Body of pancreas (tissue), 4 donors: ENCODE data around the gene NECTIN4. TPM values are rescaled to one million over a fixed set of nuclear protein-coding genes. Genes with fewer than 3 reads are reported as not detected.
A peak's percentile ranks its signal among the peaks of the same experiment; 100 is the strongest.

Source experiments
- ATAC-seq: fragments of 150-250 bp; one replicate; pipeline ENCODE4 v1.9.1; 2016
- DNase-seq, 4 donors: peaks; one replicate each; pipeline ENCODE4 v3.0.0-alpha.2; 2019
- H3K27ac ChIP-seq, 4 donors: fragments of 200-600 bp; sonication (generic); 1 replicate in 3 of 4; 2 replicates in 1 of 4; pipeline versions ENCODE4 v1.5.1 to v1.6.1; 2016 to 2019; ENCODE audit warnings: mild to moderate bottlenecking in 1 of 4, mixed read lengths in 1 of 4, moderate library complexity in 1 of 4
- H3K27me3 ChIP-seq, 2 donors: fragments of 200-600 bp; sonication (generic); one replicate each; pipeline ENCODE4 v1.6.0; 2016; ENCODE audit warnings: mild to moderate bottlenecking in 1 of 2
- H3K36me3 ChIP-seq, 2 donors: fragments of 200-600 bp; sonication (generic); replicated peaks in 1 of 2; 2 replicates each; pipeline ENCODE4 v1.5.1; 2016; ENCODE audit warnings: low read depth in 2 of 2; ENCODE audit not compliant: insufficient read depth in 1 of 2
- H3K4me1 ChIP-seq: fragments of 200-600 bp; sonication (generic); one replicate; pipeline ENCODE4 v1.6.0; 2016
- H3K4me3 ChIP-seq, 2 donors: fragments of 200-600 bp; sonication (generic); 1 replicate in 1 of 2; 2 replicates in 1 of 2; pipeline ENCODE4 v1.5.1; 2016 to 2019
- H3K9me3 ChIP-seq, 3 donors: fragments of 200-600 bp; sonication (generic); 1 replicate in 2 of 3; 2 replicates in 1 of 3; pipeline ENCODE4 v1.5.1; 2016
- POLR2A ChIP-seq, 3 donors: fragments of 450-650 bp; IDR thresholded peaks; one replicate each; pipeline ENCODE4 v1.6.1; 2016; ENCODE audit warnings: antibody characterized with exemption in 3 of 3, mild to moderate bottlenecking in 2 of 3
- WGBS, 2 donors: methylation state at CpG; one replicate each; pipeline ENCODE4 v1.1.5; 2017; 5-methylcytosine and 5-hydroxymethylcytosine counted together
- intact Hi-C: fragments of 100-400 bp; cut with DNase I; formaldehyde crosslinking; loops from one replicate; pipeline ENCODE4 v1.15.1; 2023
- total RNA-seq, 2 donors: library from RNA; depleted of rRNA; stranded (reverse); fragments of >200 nt; gene quantifications; one replicate each; pipeline ENCODE4 v1.1.0, GENCODE V29; 2016
- TF ChIP-seq, protein P1 (sequence below), 7 experiments: fragments of 450-650 bp in 4 of 7; fragments of 200-600 bp in 3 of 7; sonication (generic) in 3 of 7; IDR thresholded peaks; one replicate each; pipeline ENCODE4 v1.5.1; 2016 to 2019; ENCODE audit warnings: antibody characterized with exemption in 7 of 7

NECTIN4 gene
- total RNA-seq, 2 donors from 2014 or later = 3.0 to 4.2 TPM

DNA sequence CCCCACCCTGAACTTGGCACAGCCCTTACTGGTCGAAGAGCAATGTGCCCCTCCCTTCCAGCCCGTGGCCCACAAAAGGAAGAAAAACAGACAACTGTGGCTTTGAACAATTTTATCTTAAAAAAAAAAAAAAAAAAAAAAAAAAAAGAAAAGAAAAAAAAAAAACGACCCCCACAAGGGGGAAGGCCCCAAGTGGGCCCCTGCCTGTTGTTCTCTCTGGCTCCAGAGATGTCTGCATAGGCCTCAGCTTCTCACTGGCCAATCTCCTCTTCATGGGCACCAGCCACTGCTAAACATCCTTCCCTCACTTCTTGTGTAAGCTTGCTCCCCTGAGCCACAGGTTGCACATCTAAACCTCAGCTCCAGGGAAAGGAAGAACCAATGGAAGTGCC lies 50.2 kb downstream of the NECTIN4 start:
- DNase-seq (no peak), ATAC-seq (no peak)
- Histone ChIP-seq H3K9me3 (no peaks in the 10 kb centered on the region), H3K27ac (peak overlapping the region; percentile 25 to 81 (median 56)), H3K36me3 (peaks cover 0 to 15% of the 10 kb centered on the region in 2 donors), H3K4me3 (no peak overlapping the region), H3K27me3 (no peaks in the 10 kb centered on the region), H3K4me1 (peaks cover 21% of the 10 kb centered on the region)
- intact Hi-C loops = no loop called here
- 0 to 15% methylated on average over 2 to 3 of the region's 3 CpGs for WGBS, 2 donors
- no peak for TF ChIP-seq POLR2A (IDR thresholded peaks at IDR 0.05)
- TF ChIP-seq, protein P1, sequence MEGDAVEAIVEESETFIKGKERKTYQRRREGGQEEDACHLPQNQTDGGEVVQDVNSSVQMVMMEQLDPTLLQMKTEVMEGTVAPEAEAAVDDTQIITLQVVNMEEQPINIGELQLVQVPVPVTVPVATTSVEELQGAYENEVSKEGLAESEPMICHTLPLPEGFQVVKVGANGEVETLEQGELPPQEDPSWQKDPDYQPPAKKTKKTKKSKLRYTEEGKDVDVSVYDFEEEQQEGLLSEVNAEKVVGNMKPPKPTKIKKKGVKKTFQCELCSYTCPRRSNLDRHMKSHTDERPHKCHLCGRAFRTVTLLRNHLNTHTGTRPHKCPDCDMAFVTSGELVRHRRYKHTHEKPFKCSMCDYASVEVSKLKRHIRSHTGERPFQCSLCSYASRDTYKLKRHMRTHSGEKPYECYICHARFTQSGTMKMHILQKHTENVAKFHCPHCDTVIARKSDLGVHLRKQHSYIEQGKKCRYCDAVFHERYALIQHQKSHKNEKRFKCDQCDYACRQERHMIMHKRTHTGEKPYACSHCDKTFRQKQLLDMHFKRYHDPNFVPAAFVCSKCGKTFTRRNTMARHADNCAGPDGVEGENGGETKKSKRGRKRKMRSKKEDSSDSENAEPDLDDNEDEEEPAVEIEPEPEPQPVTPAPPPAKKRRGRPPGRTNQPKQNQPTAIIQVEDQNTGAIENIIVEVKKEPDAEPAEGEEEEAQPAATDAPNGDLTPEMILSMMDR (IDR thresholded peaks at IDR 0.05) = no peak

DNA sequence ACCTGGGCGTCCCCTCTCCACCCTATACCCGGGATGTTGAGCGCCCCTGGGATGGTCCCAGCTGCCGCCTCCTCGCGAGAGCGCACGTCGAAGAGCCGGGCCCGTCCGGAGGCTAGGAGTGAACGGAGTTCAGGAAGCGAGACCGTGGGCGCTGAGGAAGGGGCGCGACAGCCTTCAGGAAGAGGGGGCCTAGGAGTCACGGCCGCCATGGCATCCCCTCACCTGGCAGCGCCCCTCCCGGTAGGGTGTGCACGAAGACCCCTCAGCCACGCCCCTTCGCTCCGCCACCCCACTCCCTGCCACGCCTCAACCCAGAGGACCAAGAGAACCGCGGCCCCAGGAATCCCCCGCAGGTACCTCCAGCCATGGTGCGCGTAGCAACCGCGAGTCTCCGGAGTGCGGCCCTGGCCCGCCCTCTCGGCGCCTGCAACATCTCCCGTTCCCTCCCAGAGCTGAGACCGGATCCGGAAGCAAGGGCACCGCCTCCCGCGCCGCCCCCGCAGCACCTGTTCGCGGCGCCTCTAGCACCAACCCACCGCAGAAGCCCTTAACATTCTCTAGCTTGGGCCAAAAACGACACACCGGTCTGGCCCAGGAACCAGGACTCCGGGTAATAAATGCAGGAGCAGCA lies 50.7 kb downstream of the NECTIN4 start, which contains the start of gene TSTD1:
TSS of gene TSTD1 (minus strand) at position 442 of the 631 bp plus-strand sequence. CDS start at position 367, 75 bp downstream.
- peak; percentile 77 to 87 (median 80) for DNase-seq
- Histone ChIP-seq H3K9me3 (no peaks in the 10 kb centered on the region), H3K4me1 (peaks cover 16% of the 10 kb centered on the region), H3K27me3 (no peaks in the 10 kb centered on the region), H3K4me3 (peak within 1 kb of the TSS; percentile 24 to 58), H3K27ac (peak within 1 kb of the TSS; percentile 25 to 81 (median 56)), H3K36me3 (peaks cover 0 to 15% of the 10 kb centered on the region in 2 donors)
- peak; percentile 86 for ATAC-seq
- intact Hi-C loops = no loop called here
- 0 to 3% methylated on average over 3 to 54 of the region's 54 CpGs for WGBS, 2 donors
- TF ChIP-seq, protein P1 (IDR thresholded peaks at IDR 0.05) = no peak
- TF ChIP-seq POLR2A (IDR thresholded peaks at IDR 0.05) = peak; percentile 56 to 77 (median 76)

DNA sequence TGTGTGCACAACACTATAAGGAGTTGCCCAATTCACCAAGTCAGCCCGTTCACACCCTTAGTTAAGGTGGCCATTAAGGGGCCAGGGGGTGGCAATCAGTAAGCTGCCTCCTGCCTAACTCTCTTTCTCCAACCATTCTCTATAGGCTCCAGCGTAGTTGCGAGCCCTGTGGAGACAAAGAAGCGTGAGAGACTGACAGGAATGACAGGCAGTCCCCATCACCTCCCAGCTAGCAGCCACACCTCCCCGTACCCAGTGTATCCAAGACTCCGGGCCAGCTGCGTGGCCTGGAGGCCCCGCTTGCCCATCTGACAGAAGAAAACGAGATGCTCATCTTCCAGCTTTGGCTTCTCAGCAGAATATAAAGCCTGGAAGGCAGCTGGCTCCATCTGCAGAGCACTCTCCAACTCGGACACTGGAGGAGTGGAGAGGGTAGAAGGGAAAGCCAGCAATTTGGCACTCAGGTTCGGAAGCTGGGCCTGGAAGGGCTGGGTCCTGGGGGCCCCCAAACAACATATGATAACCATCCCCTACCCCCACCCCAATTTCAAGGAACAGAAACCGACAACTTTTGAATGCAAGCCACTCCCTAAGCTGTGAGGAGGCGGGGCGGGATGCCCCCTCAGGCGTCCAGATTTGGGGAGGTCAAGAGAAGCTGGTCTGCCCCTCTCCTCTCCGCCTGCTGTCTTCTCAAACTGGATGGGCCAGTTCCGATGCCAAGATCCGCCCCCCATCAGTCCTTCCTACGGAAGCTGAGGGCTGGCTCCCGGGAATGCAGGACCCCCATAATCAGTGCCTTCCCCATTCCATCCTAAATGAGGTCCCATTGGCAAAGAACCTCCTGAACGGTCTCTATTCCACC lies 51.5 kb downstream of the NECTIN4 start:
- Histone ChIP-seq H3K27me3 (no peaks in the 10 kb centered on the region), H3K4me3 (peak overlapping the region; percentile 24 to 58), H3K9me3 (no peaks in the 10 kb centered on the region), H3K4me1 (peaks cover 16% of the 10 kb centered on the region), H3K36me3 (peaks cover 0 to 15% of the 10 kb centered on the region in 2 donors), H3K27ac (peak overlapping the region; percentile 25 to 81 (median 56))
- 39 to 54% methylated on average over 9 to 21 of the region's 21 CpGs for WGBS, 2 donors
- intact Hi-C loops = no loop called here
- TF ChIP-seq POLR2A (IDR thresholded peaks at IDR 0.05) = no peak
- TF ChIP-seq, protein P1 (IDR thresholded peaks at IDR 0.05) = no peak
- peak; percentile 21 for ATAC-seq
- peak; percentile 34 to 59 (median 48) for DNase-seq

DNA sequence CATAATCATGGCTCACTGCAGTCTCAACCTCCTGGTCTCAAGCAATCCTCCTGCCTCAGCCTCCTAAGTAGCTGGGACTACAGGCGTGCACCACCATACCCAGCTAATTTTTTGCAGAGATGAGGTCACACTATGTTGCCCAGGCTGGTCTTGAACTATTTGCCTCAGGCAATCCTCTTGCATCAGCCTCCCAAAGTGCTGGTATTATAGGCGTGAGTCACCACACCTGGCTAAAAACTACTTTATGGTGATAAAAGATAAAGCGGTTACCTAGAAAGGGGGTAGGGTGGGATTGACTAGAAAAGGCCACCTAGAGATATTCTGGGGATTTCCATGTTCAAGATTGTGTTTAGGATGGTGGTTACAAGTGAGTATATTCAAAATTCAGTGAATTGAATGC lies 55.6 kb downstream of the NECTIN4 start:
- no peak overlapping the region for H3K4me3 ChIP-seq
- TF ChIP-seq POLR2A (IDR thresholded peaks at IDR 0.05) = no peak
- TF ChIP-seq, protein P1 (IDR thresholded peaks at IDR 0.05) = no peak
- DNase-seq = no peak
- H3K9me3 ChIP-seq = no peaks in the 10 kb centered on the region
- WGBS, 2 donors = 89 to 91% methylated on average over 3 of the region's 3 CpGs
- no peaks in the 10 kb centered on the region for H3K27me3 ChIP-seq
- H3K4me1 ChIP-seq = peaks cover 10% of the 10 kb centered on the region
- no peaks in the 10 kb centered on the region for H3K36me3 ChIP-seq
- no peak for ATAC-seq
- intact Hi-C loops = no loop called here
- H3K27ac ChIP-seq = no peak overlapping the region
